Hepatocyte (in vitro differentiated cells): Measurements from ENCODE around the gene IL23R.

Source experiments
- EZH2 ChIP-seq: fragments of 200-600 bp; sonication (generic); IDR thresholded peaks from 2 replicates; pipeline ENCODE4 v1.6.1; 2016; ENCODE audit warnings: antibody characterized with exemption, mild to moderate bottlenecking, borderline replicate concordance
- EZH2phosphoT487 ChIP-seq: fragments of 200-600 bp; sonication (generic); IDR thresholded peaks from one replicate; pipeline ENCODE4 v1.6.1; 2018; ENCODE audit warnings: antibody characterized with exemption, mild to moderate bottlenecking, low read depth, moderate library complexity; ENCODE audit not compliant: unreplicated experiment, severe bottlenecking
- TF ChIP-seq, protein P1 (sequence below): fragments of 200-600 bp; sonication (generic); IDR thresholded peaks from 2 replicates; pipeline ENCODE4 v1.5.1; 2016; ENCODE audit warnings: antibody characterized with exemption, mild to moderate bottlenecking; ENCODE audit not compliant: poor library complexity

DNA sequence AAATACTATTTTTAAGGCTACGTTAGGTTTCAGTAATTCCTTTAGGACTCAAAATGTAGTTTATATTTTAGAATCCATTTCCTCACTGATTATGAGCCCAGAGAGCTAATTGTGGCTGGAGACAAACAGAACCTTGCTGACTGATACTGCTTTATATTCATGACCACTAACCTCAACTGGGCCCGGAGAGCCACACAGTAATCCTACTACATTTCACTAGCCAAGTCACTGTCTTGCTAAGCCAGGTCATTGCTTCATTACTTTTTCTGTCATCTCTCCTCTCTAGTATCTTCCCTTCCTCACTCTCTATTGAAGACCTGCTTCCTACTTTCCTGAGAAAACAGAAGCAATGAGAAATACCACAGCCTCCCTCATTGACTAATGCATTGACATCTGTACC is 24.7 kb downstream of the IL23R start:
- TF ChIP-seq, protein P1, sequence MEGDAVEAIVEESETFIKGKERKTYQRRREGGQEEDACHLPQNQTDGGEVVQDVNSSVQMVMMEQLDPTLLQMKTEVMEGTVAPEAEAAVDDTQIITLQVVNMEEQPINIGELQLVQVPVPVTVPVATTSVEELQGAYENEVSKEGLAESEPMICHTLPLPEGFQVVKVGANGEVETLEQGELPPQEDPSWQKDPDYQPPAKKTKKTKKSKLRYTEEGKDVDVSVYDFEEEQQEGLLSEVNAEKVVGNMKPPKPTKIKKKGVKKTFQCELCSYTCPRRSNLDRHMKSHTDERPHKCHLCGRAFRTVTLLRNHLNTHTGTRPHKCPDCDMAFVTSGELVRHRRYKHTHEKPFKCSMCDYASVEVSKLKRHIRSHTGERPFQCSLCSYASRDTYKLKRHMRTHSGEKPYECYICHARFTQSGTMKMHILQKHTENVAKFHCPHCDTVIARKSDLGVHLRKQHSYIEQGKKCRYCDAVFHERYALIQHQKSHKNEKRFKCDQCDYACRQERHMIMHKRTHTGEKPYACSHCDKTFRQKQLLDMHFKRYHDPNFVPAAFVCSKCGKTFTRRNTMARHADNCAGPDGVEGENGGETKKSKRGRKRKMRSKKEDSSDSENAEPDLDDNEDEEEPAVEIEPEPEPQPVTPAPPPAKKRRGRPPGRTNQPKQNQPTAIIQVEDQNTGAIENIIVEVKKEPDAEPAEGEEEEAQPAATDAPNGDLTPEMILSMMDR: no peak
- TF ChIP-seq EZH2 (no peak), EZH2phosphoT487 (no peak)
